GM12875 (cell line): ENCODE results near the gene SIN3B.

Source experiments
- H3K4me3 ChIP-seq: one replicate; pipeline ENCODE4 v1.5.1; 2011; ENCODE audit warnings: low read depth, low read length, control low read depth
- CTCF ChIP-seq: IDR thresholded peaks from 2 replicates; pipeline ENCODE4 v1.5.1; 2011; ENCODE audit warnings: low read depth, mild to moderate bottlenecking, control low read depth, inconsistent platforms, low read length, moderate library complexity, borderline replicate concordance; ENCODE audit not compliant: insufficient read depth

The SIN3B gene

GRCh38 chr19:16853066-16853465 is 23.9 kb downstream of the SIN3B start:
- H3K4me3 ChIP-seq: no peak overlapping the region
- TF ChIP-seq CTCF: no peak

- TF ChIP-seq CTCF: no peak
- no peak overlapping the region for H3K4me3 ChIP-seq
Observed at GRCh38 chr19:16856091-16856490, 26.9 kb downstream of the SIN3B start.

- no peak overlapping the region for H3K4me3 ChIP-seq
- no peak for TF ChIP-seq CTCF
Observed at GRCh38 chr19:16859626-16860025, 30.4 kb downstream of the SIN3B start.

GRCh38 chr19:16860118-16860517 is 30.9 kb downstream of the SIN3B start:
- no peak overlapping the region for H3K4me3 ChIP-seq
- no peak for TF ChIP-seq CTCF

GRCh38 chr19:16861011-16861410 is 31.8 kb downstream of the SIN3B start:
- TF ChIP-seq CTCF: no peak
- H3K4me3 ChIP-seq: no peak overlapping the region

- no peak for TF ChIP-seq CTCF
- no peak overlapping the region for H3K4me3 ChIP-seq
Observed at GRCh38 chr19:16861834-16862233, 32.6 kb downstream of the SIN3B start.

- TF ChIP-seq CTCF: no peak
- H3K4me3 ChIP-seq: no peak overlapping the region
Observed at GRCh38 chr19:16862826-16863415, 33.7 kb downstream of the SIN3B start.
